HCT116 (cell line): Measurements from ENCODE around the gene CHMP4B. TPM values are rescaled to one million over a fixed set of nuclear protein-coding genes. Genes with fewer than 3 reads are reported as not detected.
A peak's percentile ranks its signal among the peaks of the same experiment; 100 is the strongest.

Experiments
- ATAC-seq: fragments of 200-7000 bp; cut with Tn5 transposase; 2 replicates; pipeline ENCODE4 v1.9.1; 2020; ENCODE audit warnings: mild to moderate bottlenecking, moderate library complexity
- BruUV-seq: library from RNA; stranded (reverse); fragments of 400-500 nt; replicated peaks from 2 replicates; lab custom pipeline; 2021; lab: Mats Ljungman, UMichigan
- CTCF ChIA-PET: fragments of 300-600 bp; sonication (Branson Sonifier 250); formaldehyde crosslinking; loops from one replicate; lab custom pipeline; 2021; ENCODE audit warnings: antibody characterized with exemption; lab: Charles Lee
- POLR2A ChIA-PET: fragments of 300-600, 350-600 bp; sonication (Branson Sonifier 250); formaldehyde crosslinking; loops from one replicate; lab custom pipeline; 2021; ENCODE audit warnings: antibody characterized with exemption; lab: Charles Lee
- RAD21 ChIA-PET, 2 experiments: fragments of 300-600 bp; sonication (Branson Sonifier 250); formaldehyde crosslinking; loops; one replicate each; lab custom pipeline; 2023; ENCODE audit warnings: low total read pairs in 2 of 2; ENCODE audit not compliant: uncharacterized antibody in 2 of 2, unreplicated experiment in 2 of 2, low non-redundant PET in 1 of 2; lab: Charles Lee
- DNase-seq: peaks from one replicate; pipeline ENCODE4 v3.0.0-alpha.2; 2010; ENCODE audit warnings: low read depth, low spot score
- H2AFZ ChIP-seq: fragments of 200-600 bp; shearing (Covaris generic), sonication (generic); 2 replicates; pipeline ENCODE4 v1.6.1; 2017; ENCODE audit warnings: low read depth, mixed run types, mixed read lengths, antibody characterized with exemption, low read length; ENCODE audit not compliant: poor library complexity, severe bottlenecking
- H3K27ac ChIP-seq: 2 replicates; pipeline ENCODE4 v1.5.1; 2012; ENCODE audit warnings: low read depth, low read length
- H3K27me3 ChIP-seq: fragments of 200-600 bp; sonication (generic); 2 replicates; pipeline ENCODE4 v1.6.1; 2016; ENCODE audit warnings: mixed run types, low read length, mixed read lengths; ENCODE audit not compliant: insufficient read depth
- H3K36me3 ChIP-seq, 2 experiments: fragments of 200-500 bp in 1 of 2; fragments of 200-600 bp in 1 of 2; sonication (Bioruptor generic) in 1 of 2; sonication (generic) in 1 of 2; 2 replicates each; pipeline versions ENCODE4 v1.5.1 to v1.6.1; 2014 to 2016; ENCODE audit warnings: low read length in 2 of 2, inconsistent platforms in 1 of 2, mixed read lengths in 1 of 2, mixed run types in 1 of 2; ENCODE audit not compliant: insufficient read depth in 2 of 2, control insufficient read depth in 1 of 2
- H3K4me1 ChIP-seq, 2 experiments: fragments of 200-600 bp in 1 of 2; sonication (generic) in 1 of 2; 2 replicates each; pipeline versions ENCODE4 v1.5.1 to v1.6.1; 2012 to 2017; ENCODE audit warnings: low read length in 2 of 2, inconsistent platforms in 1 of 2, mild to moderate bottlenecking in 1 of 2, mixed read lengths in 1 of 2, mixed run types in 1 of 2, moderate library complexity in 1 of 2; ENCODE audit not compliant: insufficient read depth in 2 of 2, control insufficient read depth in 1 of 2
- H3K4me2 ChIP-seq: fragments of 200-600 bp; sonication (generic); 2 replicates; pipeline ENCODE4 v1.6.1; 2017; ENCODE audit warnings: mixed run types, low read length, mixed read lengths
- H3K4me3 ChIP-seq, 2 experiments: fragments of 200-600 bp in 1 of 2; sonication (generic) in 1 of 2; replicated peaks in 1 of 2; 2 replicates each; pipeline ENCODE4 v1.5.1; 2011 to 2016; ENCODE audit warnings: low read length in 2 of 2, control low read depth in 1 of 2, low read depth in 1 of 2, mild to moderate bottlenecking in 1 of 2, mixed read lengths in 1 of 2, mixed run types in 1 of 2
- H3K79me2 ChIP-seq: fragments of 200-600 bp; sonication (generic); 2 replicates; pipeline ENCODE4 v1.6.1; 2017; ENCODE audit warnings: mild to moderate bottlenecking, mixed run types, low read length, moderate library complexity, mixed read lengths; ENCODE audit not compliant: insufficient read depth
- H3K9ac ChIP-seq: fragments of 200-600 bp; sonication (generic); 2 replicates; pipeline ENCODE4 v1.6.1; 2016; ENCODE audit warnings: low read length, mixed read lengths
- H3K9me2 ChIP-seq: fragments of 200-600 bp; sonication (generic), shearing (Covaris generic); 2 replicates; pipeline ENCODE4 v1.6.1; 2017; ENCODE audit warnings: mixed run types, mild to moderate bottlenecking, moderate library complexity; ENCODE audit not compliant: insufficient read depth
- H3K9me3 ChIP-seq, 2 experiments: fragments of 200-500 bp in 1 of 2; fragments of 200-600 bp in 1 of 2; sonication (Bioruptor generic) in 1 of 2; sonication (generic) in 1 of 2; 2 replicates each; pipeline ENCODE4 v1.6.1; 2014 to 2017; ENCODE audit warnings: low read length in 2 of 2, mixed read lengths in 2 of 2, inconsistent platforms in 1 of 2, low read depth in 1 of 2, mild to moderate bottlenecking in 1 of 2, mixed run types in 1 of 2, moderate library complexity in 1 of 2; ENCODE audit not compliant: control insufficient read depth in 1 of 2, insufficient read depth in 1 of 2
- H4K20me1 ChIP-seq: fragments of 200-600 bp; sonication (generic), shearing (Covaris generic); 2 replicates; pipeline ENCODE4 v1.6.1; 2017; ENCODE audit warnings: mixed run types, mild to moderate bottlenecking, moderate library complexity; ENCODE audit not compliant: insufficient read depth
- CEBPB ChIP-seq: IDR thresholded peaks from 2 replicates; pipeline ENCODE4 v1.6.1; 2012; ENCODE audit warnings: low read depth
- EGR1 ChIP-seq: IDR thresholded peaks from 2 replicates; pipeline ENCODE4 v1.6.1; 2012; ENCODE audit warnings: low read depth
- ELF1 ChIP-seq: IDR thresholded peaks from 2 replicates; pipeline ENCODE4 v1.6.1; 2012; ENCODE audit warnings: low read depth, borderline replicate concordance
- EZH2 ChIP-seq: fragments of 200-600 bp; sonication (generic); IDR thresholded peaks from 2 replicates; pipeline ENCODE4 v1.6.1; 2017; ENCODE audit warnings: antibody characterized with exemption, mixed run types
- EZH2phosphoT487 ChIP-seq: fragments of 200-600 bp; IDR thresholded peaks from 2 replicates; pipeline ENCODE4 v1.6.1; 2018; ENCODE audit warnings: antibody characterized with exemption, borderline replicate concordance
- JUND ChIP-seq: IDR thresholded peaks from 2 replicates; pipeline ENCODE4 v1.6.1; 2012
- MAX ChIP-seq: IDR thresholded peaks from 2 replicates; pipeline ENCODE4 v1.6.1; 2012
- POLR2AphosphoS5 ChIP-seq: IDR thresholded peaks from 2 replicates; pipeline ENCODE4 v1.6.1; 2011; ENCODE audit warnings: mild to moderate bottlenecking, low read depth, low read length, moderate library complexity
- RAD21 ChIP-seq: IDR thresholded peaks from 2 replicates; pipeline ENCODE4 v1.6.1; 2012; ENCODE audit warnings: low read depth, mild to moderate bottlenecking
- SIN3A ChIP-seq: IDR thresholded peaks from 2 replicates; pipeline ENCODE4 v1.6.1; 2012; ENCODE audit warnings: low read depth
- SP1 ChIP-seq: IDR thresholded peaks from 2 replicates; pipeline ENCODE4 v1.6.1; 2012; ENCODE audit warnings: low read depth
- YY1 ChIP-seq: IDR thresholded peaks from 2 replicates; pipeline ENCODE4 v1.6.1; 2011; ENCODE audit warnings: low read length, low read depth, moderate library complexity, mild to moderate bottlenecking; ENCODE audit not compliant: insufficient replicate concordance; ENCODE audit errors: extremely low read depth
- ZFX ChIP-seq: fragments of 450-650 bp; IDR thresholded peaks from 2 replicates; pipeline ENCODE4 v1.6.1; 2017
- ZNF274 ChIP-seq: fragments of 200-500 bp; sonication (Bioruptor generic); IDR thresholded peaks from 2 replicates; pipeline ENCODE4 v1.6.1; 2014; ENCODE audit warnings: mild to moderate bottlenecking, low read depth, low read length, inconsistent platforms
- intact Hi-C: fragments of 100-400 bp; cut with micrococcal nuclease; formaldehyde crosslinking; loops from 2 replicates; pipeline ENCODE4 v1.10.0; 2022
- total RNA-seq: library from RNA; stranded (reverse); gene quantifications from one replicate; pipeline ENCODE4 v1.2.1, GENCODE V29; 2021; ENCODE audit not compliant: unreplicated experiment

CHMP4B gene
- total RNA-seq, 1 experiment from 2014 or later: 56.9 TPM

- Histone ChIP-seq H3K9me3 (no peaks in the 10 kb centered on the region), H3K36me3 (peaks cover 0 to 3% of the 10 kb centered on the region in 2 experiments; a peak in 1 of 4 replicates), H3K4me3 (no peak overlapping the region), H3K9me2 (no peaks in the 10 kb centered on the region), H3K27ac (peak overlapping the region; percentile 93), H3K79me2 (no peaks in the 10 kb centered on the region), H3K27me3 (no peaks in the 10 kb centered on the region), H3K4me2 (peak overlapping the region; percentile 88), H4K20me1 (no peaks in the 10 kb centered on the region), H2AFZ (no peak overlapping the region), H3K4me1 (peaks cover 40 to 60% of the 10 kb centered on the region in 2 experiments), H3K9ac (peak overlapping the region; percentile 65)
- DNase-seq: no peak
- TF ChIP-seq ZNF274 (no peak), SIN3A (no peak), JUND (no peak), EZH2 (no peak), MAX (no peak), EGR1 (no peak)
- intact Hi-C loops: no loop called here
- ATAC-seq: no peak
- BruUV-seq: no TSS peak
- RAD21 ChIA-PET: interaction anchor here in 1 of 2 experiments (0.6 kb wide), 1 partner anchor 305 kb away, joined by 3 read pairs; no protein-coding TSS in a partner anchor
- POLR2A ChIA-PET: interaction anchor here (1.3 to 1.4 kb wide), 2 partner anchors 33 to 56 kb away, joined by 3 to 4 read pairs; no protein-coding TSS in a partner anchor
- CTCF ChIA-PET: interaction anchor here (0.6 kb wide), 1 partner anchor 321 kb away, joined by 3 read pairs; no protein-coding TSS in a partner anchor
These were observed 22.6 kb upstream of the CHMP4B start for GRCh38 chr20:33788351-33789049.

- ATAC-seq: peak; percentile 86
- peaks cover 0 to 3% of the 10 kb centered on the region in 2 experiments; a peak in 1 of 4 replicates for H3K36me3 ChIP-seq
- DNase-seq: peak; percentile 98
- ChIA-PET POLR2A (interaction anchor here (0.7 to 1.4 kb wide), 5 partner anchors 24 to 323 kb away, joined by 3 to 4 read pairs (median 3); partner anchors contain the start of gene EIF2S2), CTCF (interaction anchor here (0.6 kb wide), 1 partner anchor 322 kb away, joined by 3 read pairs; no protein-coding TSS in a partner anchor), RAD21 (interaction anchor here in 1 of 2 experiments (0.6 kb wide), 1 partner anchor 305 kb away, joined by 3 read pairs; no protein-coding TSS in a partner anchor)
- BruUV-seq: no TSS peak
- H4K20me1 ChIP-seq: no peaks in the 10 kb centered on the region
- H3K4me3 ChIP-seq: peak overlapping the region; percentile 13 to 47
- peak overlapping the region; percentile 65 for H3K9ac ChIP-seq
- H3K79me2 ChIP-seq: no peaks in the 10 kb centered on the region
- no peaks in the 10 kb centered on the region for H3K27me3 ChIP-seq
- intact Hi-C loops: no loop called here
- no peaks in the 10 kb centered on the region for H3K9me3 ChIP-seq
- no peak overlapping the region for H2AFZ ChIP-seq
- H3K4me2 ChIP-seq: peak overlapping the region; percentile 88
- H3K4me1 ChIP-seq: peaks cover 43 to 68% of the 10 kb centered on the region in 2 experiments
- H3K27ac ChIP-seq: peak overlapping the region; percentile 93
- no peaks in the 10 kb centered on the region for H3K9me2 ChIP-seq
- no peak for TF ChIP-seq ELF1
- no peak; the same call in 1 of the 2 replicates for TF ChIP-seq CEBPB
- TF ChIP-seq SP1: peak; percentile 96
- TF ChIP-seq POLR2AphosphoS5: peak; percentile 82
- TF ChIP-seq EZH2: no peak
- TF ChIP-seq RAD21: peak; percentile 34; the same call in 1 of the 2 replicates
- TF ChIP-seq ZNF274: no peak
- TF ChIP-seq YY1: peak; percentile 20
- 0 out of 2 replicates have a peak, but pooled peaks have one; percentile 40 for TF ChIP-seq SIN3A
- peak; percentile 43; the same call in 1 of the 2 replicates for TF ChIP-seq ZFX
- no peak for TF ChIP-seq EZH2phosphoT487
These were observed 21.9 kb upstream of the CHMP4B start for GRCh38 chr20:33789109-33789857.
